Endodermal cell (in vitro differentiated cells): ENCODE measurements around the gene STXBP5. TPM values are rescaled to one million over a fixed set of nuclear protein-coding genes. Genes with fewer than 3 reads are reported as not detected.

Experiments
- DNase-seq: peaks from one replicate; pipeline ENCODE4 v3.0.0-alpha.2; 2017
- H3K27ac ChIP-seq: 2 replicates; pipeline ENCODE4 v1.5.1; 2013; ENCODE audit warnings: mild to moderate bottlenecking, low read depth, low read length, moderate library complexity
- H3K27me3 ChIP-seq: 2 replicates; pipeline ENCODE4 v1.6.1; 2013; ENCODE audit warnings: mild to moderate bottlenecking, low read length, moderate library complexity; ENCODE audit not compliant: insufficient read depth, control insufficient read depth, poor library complexity, severe bottlenecking
- H3K36me3 ChIP-seq: 2 replicates; pipeline ENCODE4 v1.7.0; 2013; ENCODE audit warnings: mild to moderate bottlenecking, low read length, moderate library complexity; ENCODE audit not compliant: control insufficient read depth, insufficient read depth
- H3K4me1 ChIP-seq: one replicate; pipeline ENCODE4 v1.7.0; 2013; ENCODE audit warnings: low read length; ENCODE audit not compliant: control insufficient read depth, insufficient read depth
- H3K4me3 ChIP-seq: 2 replicates; pipeline ENCODE4 v1.5.1; 2013; ENCODE audit warnings: mild to moderate bottlenecking, low read length, moderate library complexity
- H3K9ac ChIP-seq: 2 replicates; pipeline ENCODE4 v1.6.1; 2013; ENCODE audit warnings: mild to moderate bottlenecking, low read length, moderate library complexity; ENCODE audit not compliant: poor library complexity, severe bottlenecking; ENCODE audit errors: extremely low read depth
- H3K9me3 ChIP-seq: 2 replicates; pipeline ENCODE4 v1.6.1; 2013; ENCODE audit warnings: mild to moderate bottlenecking, low read length, moderate library complexity; ENCODE audit not compliant: control insufficient read depth
- H3K27ac Mint-ChIP-seq: 2 replicates; pipeline ENCODE4 v1.8.0; 2020; ENCODE audit warnings: mixed read lengths
- H3K27me3 Mint-ChIP-seq: 2 replicates; pipeline ENCODE4 v1.8.0; 2021; ENCODE audit warnings: mild to moderate bottlenecking, mixed read lengths; ENCODE audit not compliant: insufficient read depth
- H3K36me3 Mint-ChIP-seq: 2 replicates; pipeline ENCODE4 v1.8.0; 2020; ENCODE audit warnings: low read depth, mixed read lengths
- H3K4me1 Mint-ChIP-seq: 2 replicates; pipeline ENCODE4 v1.8.0; 2020; ENCODE audit warnings: mixed read lengths
- H3K4me3 Mint-ChIP-seq: 2 replicates; pipeline ENCODE4 v1.8.0; 2020; ENCODE audit warnings: mild to moderate bottlenecking, moderate library complexity, mixed read lengths
- H3K9me3 Mint-ChIP-seq: 2 replicates; pipeline ENCODE4 v1.8.0; 2020; ENCODE audit warnings: mild to moderate bottlenecking, mixed read lengths
- WGBS, 2 experiments: methylation state at CpG; one replicate each; pipeline versions ENCODE4 v1.1.5 to v1.1.7; 2013; ENCODE audit warnings: missing lambda C conversion rate in 2 of 2, mixed read lengths in 1 of 2; ENCODE audit not compliant: insufficient coverage in 1 of 2, insufficient read length in 1 of 2; 5-methylcytosine and 5-hydroxymethylcytosine counted together
- total RNA-seq, 2 donors: library from RNA; stranded (reverse); fragmentation: NEBNext Ultra II Directional in 1 of 2; extraction: Animal tissue kit (Norgen Biotek cat#: 25700) in 1 of 2; gene quantifications; 2 replicates in 1 of 2; 3 replicates in 1 of 2; pipeline ENCODE4 v1.2.1, GENCODE V29; 2021
- TF ChIP-seq, protein P1 (sequence below): fragments of 200-600 bp; sonication (generic); conservative IDR thresholded peaks from 2 replicates; pipeline ENCODE4 v1.5.0; 2021; ENCODE audit warnings: antibody characterized with exemption, mild to moderate bottlenecking

The STXBP5 gene
- total RNA-seq, 2 donors from 2014 or later = 19.2 to 25.2 TPM

DNA sequence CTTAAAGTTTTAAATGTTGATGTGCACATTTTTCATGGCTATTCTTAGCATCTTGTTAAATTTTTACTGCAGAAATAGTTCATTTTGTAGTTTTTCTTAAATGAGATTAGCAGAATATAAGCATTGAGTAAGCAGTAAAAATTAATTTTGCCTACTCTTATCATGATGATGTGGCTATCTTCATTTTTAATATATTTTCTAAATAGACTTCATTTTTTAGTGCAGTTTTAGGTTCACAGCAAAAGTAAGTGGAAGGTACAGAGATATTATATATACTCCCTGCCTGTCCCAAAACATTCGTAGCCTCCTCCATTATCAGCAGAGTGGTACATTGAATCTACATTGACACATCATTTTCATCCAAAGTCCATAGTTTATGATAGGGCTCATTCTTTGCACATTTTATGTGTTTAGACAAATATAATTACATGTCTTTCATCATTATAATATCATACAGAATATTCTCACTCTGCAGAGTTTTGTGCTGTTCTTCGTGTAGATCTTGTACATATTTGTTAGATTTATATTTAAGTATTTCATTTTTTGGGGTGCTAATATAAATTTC lies 13.7 kb downstream of the STXBP5 start:
- no peaks in the 10 kb centered on the region for H3K27me3 Mint-ChIP-seq
- peaks cover 13% of the 10 kb centered on the region for H3K4me1 Mint-ChIP-seq
- TF ChIP-seq, protein P1, sequence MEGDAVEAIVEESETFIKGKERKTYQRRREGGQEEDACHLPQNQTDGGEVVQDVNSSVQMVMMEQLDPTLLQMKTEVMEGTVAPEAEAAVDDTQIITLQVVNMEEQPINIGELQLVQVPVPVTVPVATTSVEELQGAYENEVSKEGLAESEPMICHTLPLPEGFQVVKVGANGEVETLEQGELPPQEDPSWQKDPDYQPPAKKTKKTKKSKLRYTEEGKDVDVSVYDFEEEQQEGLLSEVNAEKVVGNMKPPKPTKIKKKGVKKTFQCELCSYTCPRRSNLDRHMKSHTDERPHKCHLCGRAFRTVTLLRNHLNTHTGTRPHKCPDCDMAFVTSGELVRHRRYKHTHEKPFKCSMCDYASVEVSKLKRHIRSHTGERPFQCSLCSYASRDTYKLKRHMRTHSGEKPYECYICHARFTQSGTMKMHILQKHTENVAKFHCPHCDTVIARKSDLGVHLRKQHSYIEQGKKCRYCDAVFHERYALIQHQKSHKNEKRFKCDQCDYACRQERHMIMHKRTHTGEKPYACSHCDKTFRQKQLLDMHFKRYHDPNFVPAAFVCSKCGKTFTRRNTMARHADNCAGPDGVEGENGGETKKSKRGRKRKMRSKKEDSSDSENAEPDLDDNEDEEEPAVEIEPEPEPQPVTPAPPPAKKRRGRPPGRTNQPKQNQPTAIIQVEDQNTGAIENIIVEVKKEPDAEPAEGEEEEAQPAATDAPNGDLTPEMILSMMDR = no peak
- no peak for DNase-seq
- no peaks in the 10 kb centered on the region for H3K27me3 ChIP-seq
- no peaks in the 10 kb centered on the region for H3K4me1 ChIP-seq
- WGBS, 2 experiments = 67 to 90% methylated on average over 1 of the region's 2 CpGs
- H3K9me3 ChIP-seq = no peaks in the 10 kb centered on the region
- no peaks in the 10 kb centered on the region for H3K9me3 Mint-ChIP-seq
- peaks cover 24% of the 10 kb centered on the region for H3K36me3 ChIP-seq
- no peak overlapping the region for H3K9ac ChIP-seq
- H3K4me3 ChIP-seq = no peak overlapping the region
- H3K4me3 Mint-ChIP-seq = no peak overlapping the region
- H3K36me3 Mint-ChIP-seq = peaks cover 19% of the 10 kb centered on the region
- H3K27ac Mint-ChIP-seq = no peak overlapping the region
- H3K27ac ChIP-seq = no peak overlapping the region

DNA sequence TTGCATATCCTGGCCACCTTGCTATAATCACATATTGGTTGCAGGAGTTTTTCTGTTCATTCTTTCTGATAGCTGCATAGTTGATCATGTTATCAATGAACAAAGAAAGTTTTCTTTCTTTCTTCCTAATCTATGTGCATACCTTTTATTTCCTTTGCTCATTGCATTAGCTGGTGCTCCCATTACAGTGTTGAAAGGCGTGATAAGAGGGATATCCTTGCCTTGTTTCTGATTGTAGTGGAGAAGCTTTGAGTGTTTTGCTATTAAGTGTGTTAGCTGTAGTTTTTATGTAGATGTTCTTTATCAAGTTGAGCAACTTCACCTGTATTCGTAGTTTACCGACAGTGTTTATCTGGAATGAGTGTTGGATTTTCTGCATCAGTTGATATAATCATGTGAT lies 14.6 kb downstream of the STXBP5 start:
- Histone ChIP-seq H3K27me3 (no peaks in the 10 kb centered on the region), H3K9me3 (no peaks in the 10 kb centered on the region), H3K9ac (no peak overlapping the region), H3K4me3 (no peak overlapping the region), H3K36me3 (peaks cover 23% of the 10 kb centered on the region), H3K27ac (no peak overlapping the region), H3K4me1 (no peaks in the 10 kb centered on the region)
- H3K4me3 Mint-ChIP-seq = no peak overlapping the region
- H3K27me3 Mint-ChIP-seq = no peaks in the 10 kb centered on the region
- WGBS, 2 experiments = 90 to 100% methylated on average over 2 to 3 of the region's 3 CpGs
- H3K4me1 Mint-ChIP-seq = peaks cover 13% of the 10 kb centered on the region
- no peak overlapping the region for H3K27ac Mint-ChIP-seq
- no peaks in the 10 kb centered on the region for H3K9me3 Mint-ChIP-seq
- peaks cover 25% of the 10 kb centered on the region for H3K36me3 Mint-ChIP-seq
- TF ChIP-seq, protein P1 = no peak
- DNase-seq = no peak

DNA sequence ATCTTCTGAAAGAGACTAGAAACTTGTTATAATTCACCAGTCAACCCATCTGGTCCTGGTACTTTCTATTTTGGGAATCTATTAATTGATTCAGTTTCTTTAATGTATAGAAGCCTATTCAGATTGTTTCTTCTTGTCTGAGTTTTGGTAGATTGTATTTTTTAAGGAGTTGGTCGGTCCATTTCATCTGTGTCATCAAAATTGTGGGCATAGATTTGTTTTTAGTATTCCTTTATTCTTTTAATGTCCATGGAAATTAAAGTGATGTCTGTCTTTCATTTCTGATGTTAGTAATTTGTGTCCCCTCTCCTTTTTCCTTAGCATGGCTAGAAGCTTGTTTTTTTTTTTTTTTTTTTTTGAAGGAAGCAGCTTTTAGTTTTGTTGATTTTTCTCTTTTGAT lies 15.2 kb downstream of the STXBP5 start:
- no peak overlapping the region for H3K27ac Mint-ChIP-seq
- DNase-seq = no peak
- no peak overlapping the region for H3K4me3 Mint-ChIP-seq
- H3K27ac ChIP-seq = no peak overlapping the region
- H3K36me3 ChIP-seq = peaks cover 23% of the 10 kb centered on the region
- H3K4me1 Mint-ChIP-seq = peaks cover 13% of the 10 kb centered on the region
- H3K27me3 Mint-ChIP-seq = no peaks in the 10 kb centered on the region
- H3K36me3 Mint-ChIP-seq = peaks cover 24% of the 10 kb centered on the region
- no peaks in the 10 kb centered on the region for H3K4me1 ChIP-seq
- H3K9me3 ChIP-seq = no peaks in the 10 kb centered on the region
- no peaks in the 10 kb centered on the region for H3K9me3 Mint-ChIP-seq
- H3K9ac ChIP-seq = no peak overlapping the region
- H3K27me3 ChIP-seq = no peaks in the 10 kb centered on the region
- TF ChIP-seq, protein P1 = no peak
- 88% methylated on average over 1 of the region's 1 CpG; no CpG with 5 or more reads in 1 of the 2 experiments for WGBS, 2 experiments
- no peak overlapping the region for H3K4me3 ChIP-seq
